Activated naive CD8-positive, alpha-beta T cell treated with anti-CD3 and anti-CD28 coated beads, Interleukin-2, amount 50 U/mL, for 24 hours (primary cell): Measurements from ENCODE around the gene FBLN7.
"Not testable (repeated sequence)": the region's sequence is repeated elsewhere in the genome, so short reads cannot be mapped to it uniquely, and the experiment has no call there.

ENCODE experiments used
- ATAC-seq: fragments of 150-1000 bp; cut with Tn5 transposase; one replicate; pipeline ENCODE4 v1.10.0; 2021
- DNase-seq: peaks from one replicate; pipeline ENCODE4 v3.0.0; 2021
- H3K27ac Mint-ChIP-seq: one replicate; pipeline ENCODE4 v1.8.0; 2021; ENCODE audit warnings: mild to moderate bottlenecking, mixed read lengths
- H3K27me3 Mint-ChIP-seq: one replicate; pipeline ENCODE4 v1.8.0; 2021; ENCODE audit warnings: mixed read lengths
- H3K36me3 Mint-ChIP-seq: one replicate; pipeline ENCODE4 v1.8.0; 2021; ENCODE audit warnings: low read depth, mixed read lengths
- H3K4me1 Mint-ChIP-seq: one replicate; pipeline ENCODE4 v1.8.0; 2021; ENCODE audit warnings: mixed read lengths
- H3K4me3 Mint-ChIP-seq: one replicate; pipeline ENCODE4 v1.8.0; 2021; ENCODE audit warnings: mild to moderate bottlenecking, moderate library complexity, mixed read lengths
- H3K9me3 Mint-ChIP-seq: one replicate; pipeline ENCODE4 v1.8.0; 2021; ENCODE audit warnings: mixed read lengths

Gene FBLN7, protein sequence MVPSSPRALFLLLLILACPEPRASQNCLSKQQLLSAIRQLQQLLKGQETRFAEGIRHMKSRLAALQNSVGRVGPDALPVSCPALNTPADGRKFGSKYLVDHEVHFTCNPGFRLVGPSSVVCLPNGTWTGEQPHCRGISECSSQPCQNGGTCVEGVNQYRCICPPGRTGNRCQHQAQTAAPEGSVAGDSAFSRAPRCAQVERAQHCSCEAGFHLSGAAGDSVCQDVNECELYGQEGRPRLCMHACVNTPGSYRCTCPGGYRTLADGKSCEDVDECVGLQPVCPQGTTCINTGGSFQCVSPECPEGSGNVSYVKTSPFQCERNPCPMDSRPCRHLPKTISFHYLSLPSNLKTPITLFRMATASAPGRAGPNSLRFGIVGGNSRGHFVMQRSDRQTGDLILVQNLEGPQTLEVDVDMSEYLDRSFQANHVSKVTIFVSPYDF

GRCh38 chr2:112138159-112139032, at the start of gene FBLN7:
TSS of gene FBLN7 (plus strand) at chr2:112138385. CDS start at chr2:112138656, 271 bp downstream.
- H3K4me3 Mint-ChIP-seq: peak within 1 kb of the TSS; percentile 34
- H3K27ac Mint-ChIP-seq: no peak within 1 kb of the TSS
- peaks cover 8% of the 10 kb centered on the region for H3K9me3 Mint-ChIP-seq
- no peaks in the 10 kb centered on the region for H3K36me3 Mint-ChIP-seq
- peak; percentile 25 for ATAC-seq
- peak; percentile 12 for DNase-seq
- peaks cover 31% of the 10 kb centered on the region for H3K27me3 Mint-ChIP-seq
- H3K4me1 Mint-ChIP-seq: peaks cover 6% of the 10 kb centered on the region

GRCh38 chr2:112089375-112089774, 48.8 kb upstream of the FBLN7 start:
- no peak for ATAC-seq
- H3K9me3 Mint-ChIP-seq: no peaks in the 10 kb centered on the region
- H3K36me3 Mint-ChIP-seq: peaks cover 51% of the 10 kb centered on the region
- no peak overlapping the region for H3K4me3 Mint-ChIP-seq
- H3K27me3 Mint-ChIP-seq: no peaks in the 10 kb centered on the region
- peak overlapping the region; percentile 2 for H3K27ac Mint-ChIP-seq
- H3K4me1 Mint-ChIP-seq: peaks cover 30% of the 10 kb centered on the region
- no peak for DNase-seq

- H3K27me3 Mint-ChIP-seq: no peaks in the 10 kb centered on the region
- peaks cover 22% of the 10 kb centered on the region for H3K4me1 Mint-ChIP-seq
- H3K9me3 Mint-ChIP-seq: no peaks in the 10 kb centered on the region
- H3K27ac Mint-ChIP-seq: peak overlapping the region; percentile 16
- DNase-seq (no peak), ATAC-seq (peak; percentile 69)
- no peak overlapping the region for H3K4me3 Mint-ChIP-seq
- H3K36me3 Mint-ChIP-seq: peaks cover 34% of the 10 kb centered on the region
Measured at GRCh38 chr2:112092286-112093041, 45.7 kb upstream of the FBLN7 start.

DNA sequence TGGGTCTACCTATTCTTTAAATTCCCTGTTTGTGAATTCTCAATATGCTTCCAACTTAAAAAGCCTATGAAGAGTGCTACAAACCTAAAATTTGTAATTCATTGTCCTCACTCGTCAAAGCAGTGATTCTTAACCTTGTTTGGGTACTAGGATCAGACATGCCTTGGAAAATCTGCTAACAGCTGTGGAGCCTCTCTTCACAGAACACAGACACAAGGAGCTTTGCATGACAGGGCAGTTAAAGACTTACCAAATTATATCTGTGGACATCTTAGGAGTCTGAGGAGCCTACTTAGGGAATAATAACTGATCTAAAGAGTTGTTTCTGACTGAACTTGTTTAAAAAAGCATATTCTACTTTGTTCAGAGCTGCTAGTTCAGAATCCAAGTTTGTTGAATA, 45.0 kb upstream of the FBLN7 start:
- Mint-ChIP-seq H3K4me1 (peaks cover 20% of the 10 kb centered on the region), H3K36me3 (peaks cover 33% of the 10 kb centered on the region), H3K4me3 (no peak overlapping the region), H3K27ac (no peak overlapping the region), H3K9me3 (no peaks in the 10 kb centered on the region), H3K27me3 (no peaks in the 10 kb centered on the region)
- DNase-seq (no peak), ATAC-seq (no peak)

DNA sequence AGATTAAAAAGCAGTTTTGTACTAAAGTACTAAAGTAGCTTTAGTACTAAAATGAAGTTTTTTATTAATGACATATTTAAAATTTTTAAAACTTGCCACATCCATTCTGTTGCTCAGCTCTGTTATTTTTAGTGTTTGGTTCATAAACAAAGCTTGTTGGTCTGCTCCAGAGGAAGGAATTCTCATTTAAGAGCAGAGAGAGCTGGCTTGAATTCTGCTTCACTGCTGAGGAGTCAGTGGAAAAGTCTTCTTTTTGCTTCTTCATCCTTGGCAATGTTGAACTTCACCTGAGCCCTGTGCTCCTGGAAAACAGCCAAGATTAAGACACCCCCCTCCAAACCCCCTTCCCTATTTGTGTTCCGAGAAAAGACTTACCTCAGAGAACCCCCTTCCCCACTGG, 42.5 kb upstream of the FBLN7 start:
- Mint-ChIP-seq H3K36me3 (peaks cover 24% of the 10 kb centered on the region), H3K27ac (no peak overlapping the region)

DNA sequence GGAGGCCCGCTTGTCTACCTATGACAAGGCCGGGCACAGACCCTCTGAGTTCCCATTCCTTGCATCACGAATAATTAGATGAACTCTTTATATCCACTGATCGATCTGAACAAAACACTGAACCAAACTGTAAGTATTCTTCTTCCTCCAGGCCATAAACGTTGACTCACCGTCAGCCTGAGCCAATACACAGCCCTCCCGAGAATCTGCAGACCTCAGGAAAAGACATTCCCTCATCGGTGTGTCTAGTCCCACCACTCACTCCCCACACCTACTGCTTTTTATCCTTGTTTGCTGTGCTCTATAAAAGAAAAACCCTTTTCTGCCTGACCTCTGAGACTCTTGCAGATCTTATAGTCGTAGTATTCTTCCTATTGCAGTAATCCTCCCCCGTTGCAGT, 42.1 kb upstream of the FBLN7 start:
- Mint-ChIP-seq H3K4me1 (peaks cover 20% of the 10 kb centered on the region), H3K36me3 (peaks cover 24% of the 10 kb centered on the region), H3K27ac (no peak overlapping the region), H3K4me3 (no peak overlapping the region), H3K27me3 (no peaks in the 10 kb centered on the region), H3K9me3 (no peaks in the 10 kb centered on the region)
- DNase-seq (no peak), ATAC-seq (no peak)

More for the DNA sequence above, 42.5 kb upstream of the FBLN7 start:
- H3K4me3 Mint-ChIP-seq: no peak overlapping the region
- DNase-seq (no peak), ATAC-seq (no peak)
- H3K27me3 Mint-ChIP-seq: no peaks in the 10 kb centered on the region
- H3K4me1 Mint-ChIP-seq: peaks cover 20% of the 10 kb centered on the region
- H3K9me3 Mint-ChIP-seq: no peaks in the 10 kb centered on the region

GRCh38 chr2:112108178-112108832, 29.9 kb upstream of the FBLN7 start:
- DNase-seq (no peak), ATAC-seq (no peak)
- Mint-ChIP-seq H3K4me1 (peaks cover 11% of the 10 kb centered on the region), H3K27me3 (no peaks in the 10 kb centered on the region), H3K36me3 (peaks cover 82% of the 10 kb centered on the region), H3K4me3 (no peak overlapping the region), H3K9me3 (peaks cover 24% of the 10 kb centered on the region), H3K27ac (no peak overlapping the region)

DNA sequence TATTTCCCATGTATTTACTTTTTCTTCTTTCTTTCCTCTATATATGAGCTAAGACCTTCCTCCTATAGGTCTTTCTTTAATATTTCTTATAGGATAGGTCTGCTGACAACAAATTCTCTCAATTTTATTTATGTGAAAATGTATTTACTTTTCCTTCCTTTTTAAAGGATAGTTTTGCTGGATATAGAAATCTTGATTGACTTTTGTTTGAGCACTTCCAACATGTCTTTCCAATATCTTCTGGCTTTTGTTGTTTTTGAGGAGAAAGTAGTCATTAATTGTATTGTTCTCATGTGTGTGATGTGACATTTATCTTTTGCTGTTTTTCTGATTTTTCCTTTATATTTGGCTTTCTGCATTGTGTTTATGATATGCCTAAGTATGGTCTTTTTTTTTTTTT, 28.9 kb upstream of the FBLN7 start:
- H3K27me3 Mint-ChIP-seq: no peaks in the 10 kb centered on the region
- no peak overlapping the region for H3K27ac Mint-ChIP-seq
- H3K4me1 Mint-ChIP-seq: peaks cover 11% of the 10 kb centered on the region
- H3K9me3 Mint-ChIP-seq: peaks cover 24% of the 10 kb centered on the region
- peaks cover 74% of the 10 kb centered on the region for H3K36me3 Mint-ChIP-seq
- no peak overlapping the region for H3K4me3 Mint-ChIP-seq
- no peak for DNase-seq
- no peak for ATAC-seq

DNA sequence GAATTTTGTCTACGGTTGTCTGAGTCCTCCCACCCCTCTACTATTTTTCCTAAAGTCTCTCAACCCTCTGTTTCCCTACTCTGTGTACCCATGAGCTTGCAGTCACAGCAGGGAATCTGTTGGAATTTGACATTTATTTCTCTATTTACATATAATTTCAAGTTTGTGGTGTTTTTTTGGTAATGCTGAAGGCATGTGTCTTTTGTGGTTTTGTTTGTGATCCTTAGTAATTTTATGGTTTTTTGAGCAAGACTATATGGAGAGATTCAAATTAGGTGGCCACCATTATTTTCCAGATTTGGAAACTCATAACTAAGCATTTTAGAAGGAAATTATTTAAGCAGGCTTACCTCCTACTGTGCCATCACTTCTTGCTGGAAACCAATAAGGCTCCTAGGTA, 27.2 kb upstream of the FBLN7 start:
- Mint-ChIP-seq H3K36me3 (peaks cover 69% of the 10 kb centered on the region), H3K4me3 (no peak overlapping the region), H3K27ac (no peak overlapping the region), H3K27me3 (no peaks in the 10 kb centered on the region), H3K4me1 (peaks cover 11% of the 10 kb centered on the region), H3K9me3 (peaks cover 24% of the 10 kb centered on the region)
- no peak for ATAC-seq
- DNase-seq: no peak

GRCh38 chr2:112113354-112113753, 24.8 kb upstream of the FBLN7 start:
- not testable (repeated sequence) for H3K27me3 Mint-ChIP-seq, DNase-seq, H3K4me1 Mint-ChIP-seq, H3K4me3 Mint-ChIP-seq, ATAC-seq
- Mint-ChIP-seq H3K9me3 (peaks cover 19% of the 10 kb centered on the region), H3K36me3 (peaks cover 51% of the 10 kb centered on the region), H3K27ac (peak overlapping the region; percentile 2)

- H3K9me3 Mint-ChIP-seq: no peaks in the 10 kb centered on the region
- DNase-seq (no peak), ATAC-seq (no peak)
- H3K27me3 Mint-ChIP-seq: no peaks in the 10 kb centered on the region
- H3K27ac Mint-ChIP-seq: no peak overlapping the region
- peaks cover 5% of the 10 kb centered on the region for H3K4me1 Mint-ChIP-seq
- peaks cover 10% of the 10 kb centered on the region for H3K36me3 Mint-ChIP-seq
- H3K4me3 Mint-ChIP-seq: no peak overlapping the region
Measured at GRCh38 chr2:112118148-112118547, 20.0 kb upstream of the FBLN7 start.

GRCh38 chr2:112121682-112122254, 16.4 kb upstream of the FBLN7 start:
- Mint-ChIP-seq H3K27ac (no peak overlapping the region), H3K36me3 (peaks cover 13% of the 10 kb centered on the region), H3K4me1 (peaks cover 10% of the 10 kb centered on the region), H3K9me3 (peaks cover 11% of the 10 kb centered on the region), H3K4me3 (no peak overlapping the region), H3K27me3 (no peaks in the 10 kb centered on the region)
- peak; percentile 45 for DNase-seq
- ATAC-seq: no peak

DNA sequence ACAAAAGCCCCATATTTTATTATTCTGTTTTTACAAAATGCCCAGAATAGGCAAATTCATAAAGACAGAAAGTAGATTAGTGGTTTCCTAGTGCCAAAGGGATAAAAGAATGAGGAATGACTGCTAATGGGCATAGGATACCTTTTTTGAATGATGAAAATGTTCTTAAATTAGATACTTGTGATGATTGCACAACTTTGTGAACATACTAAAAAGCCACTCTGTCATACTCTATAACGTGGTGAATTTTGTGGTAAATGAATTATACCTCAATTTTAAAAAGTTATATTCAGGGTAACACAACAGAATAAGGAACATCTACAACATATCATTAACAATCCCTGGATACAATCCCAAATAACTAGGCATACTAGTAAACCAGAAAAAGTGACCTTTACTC, 9.1 kb upstream of the FBLN7 start:
- no peak overlapping the region for H3K27ac Mint-ChIP-seq
- no peak for ATAC-seq
- peaks cover 3% of the 10 kb centered on the region for H3K4me1 Mint-ChIP-seq
- peaks cover 41% of the 10 kb centered on the region for H3K9me3 Mint-ChIP-seq
- no peak for DNase-seq
- no peak overlapping the region for H3K4me3 Mint-ChIP-seq
- peaks cover 5% of the 10 kb centered on the region for H3K36me3 Mint-ChIP-seq
- no peaks in the 10 kb centered on the region for H3K27me3 Mint-ChIP-seq

DNA sequence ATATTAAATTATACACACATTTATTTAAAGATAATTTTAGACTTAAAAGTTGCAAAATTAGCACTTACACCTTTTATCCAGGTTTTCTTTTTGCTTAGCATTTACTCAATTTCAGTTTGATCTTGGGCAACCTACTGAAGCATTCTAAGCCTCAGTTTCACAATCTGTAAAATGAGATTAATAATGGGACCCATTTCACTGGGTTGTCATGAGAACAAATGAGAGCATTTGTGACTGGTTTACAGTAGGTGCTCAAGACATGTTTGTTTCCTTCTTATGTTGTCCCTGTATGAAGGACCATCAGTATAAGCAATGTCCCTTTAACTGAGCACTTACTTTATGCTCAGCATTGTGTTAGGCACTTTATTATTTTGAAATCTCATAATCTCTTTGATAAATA, 4.8 kb upstream of the FBLN7 start:
- H3K4me1 Mint-ChIP-seq: peaks cover 10% of the 10 kb centered on the region
- H3K36me3 Mint-ChIP-seq: no peaks in the 10 kb centered on the region
- no peak overlapping the region for H3K4me3 Mint-ChIP-seq
- peaks cover 24% of the 10 kb centered on the region for H3K9me3 Mint-ChIP-seq
- ATAC-seq (no peak), DNase-seq (no peak)
- H3K27ac Mint-ChIP-seq: no peak overlapping the region
- peaks cover 16% of the 10 kb centered on the region for H3K27me3 Mint-ChIP-seq
